SKM-1 (cell line): ENCODE results near the gene TAS2R4.
A peak's percentile ranks its signal among the peaks of the same experiment; 100 is the strongest.
"Not testable (repeated sequence)": the region's sequence is repeated elsewhere in the genome, so short reads cannot be mapped to it uniquely, and the experiment has no call there.

Experiments used
- DNase-seq: peaks from one replicate; lab custom pipeline; 2025; ENCODE audit not compliant: unreplicated experiment; lab: John Stamatoyannopoulos, UW

The TAS2R4 gene

DNA sequence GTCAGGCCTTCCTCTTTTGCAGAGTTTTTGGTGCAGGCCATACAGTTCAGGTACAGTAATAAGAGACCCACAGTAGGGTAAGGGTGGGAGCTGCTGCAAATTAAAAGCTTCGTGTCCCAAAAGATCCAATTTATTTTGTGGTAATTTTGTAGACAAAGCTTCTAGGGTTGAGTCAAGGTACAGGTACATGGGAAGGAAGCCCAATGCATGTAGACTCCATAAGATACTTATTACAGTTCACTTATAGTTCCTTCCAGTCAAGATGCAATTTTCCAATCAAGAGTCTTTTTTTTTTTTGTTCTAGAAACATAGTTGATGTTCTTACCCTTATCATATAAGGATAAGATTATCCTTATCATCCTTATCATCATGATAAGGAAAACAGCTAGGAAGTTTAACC is at the start of gene TAS2R4:
TSS of gene TAS2R4 (plus strand) at position 301 of the 400 bp plus-strand sequence. CDS start 1,815 bp downstream, outside the sequence.
- no peak for DNase-seq

GRCh38 chr7:141729020-141729419 is 47.5 kb upstream of the TAS2R4 start:
- DNase-seq = no peak

- no peak for DNase-seq
Measured at GRCh38 chr7:141731476-141732149, 44.9 kb upstream of the TAS2R4 start.

DNA sequence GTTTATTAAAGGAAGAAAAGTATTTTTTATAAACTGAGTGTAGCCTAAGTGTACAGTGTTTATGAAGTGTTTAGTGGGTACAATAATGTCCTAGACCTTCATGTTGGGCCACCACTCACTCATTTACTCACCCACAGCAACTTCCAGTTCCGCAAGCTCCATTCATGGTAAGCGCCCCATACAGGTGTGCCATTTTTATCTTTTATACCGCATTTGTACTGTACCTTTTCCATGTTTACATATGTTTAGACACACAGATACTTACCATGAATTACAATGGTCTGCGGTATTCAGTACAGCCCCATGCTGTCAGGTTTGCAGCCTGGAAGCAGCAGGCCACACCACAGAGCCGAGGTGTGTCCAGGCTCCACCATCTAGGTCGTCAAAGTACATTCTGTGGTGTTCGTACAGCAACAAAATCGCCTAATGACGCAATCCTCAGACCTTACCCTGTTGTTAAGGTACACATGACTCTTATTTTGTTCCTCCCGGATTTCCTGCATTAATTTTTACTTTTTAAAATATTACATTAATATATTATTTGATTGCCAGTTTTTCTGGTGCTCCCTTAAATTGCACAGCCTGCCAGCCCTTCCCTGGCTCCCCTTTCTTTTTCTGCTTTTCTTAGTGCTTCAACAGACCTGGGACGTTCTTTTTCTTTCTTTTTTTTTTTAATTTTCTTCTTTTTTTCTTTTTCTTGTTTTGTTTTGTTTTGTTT is 39.2 kb upstream of the TAS2R4 start:
- no peak for DNase-seq

DNA sequence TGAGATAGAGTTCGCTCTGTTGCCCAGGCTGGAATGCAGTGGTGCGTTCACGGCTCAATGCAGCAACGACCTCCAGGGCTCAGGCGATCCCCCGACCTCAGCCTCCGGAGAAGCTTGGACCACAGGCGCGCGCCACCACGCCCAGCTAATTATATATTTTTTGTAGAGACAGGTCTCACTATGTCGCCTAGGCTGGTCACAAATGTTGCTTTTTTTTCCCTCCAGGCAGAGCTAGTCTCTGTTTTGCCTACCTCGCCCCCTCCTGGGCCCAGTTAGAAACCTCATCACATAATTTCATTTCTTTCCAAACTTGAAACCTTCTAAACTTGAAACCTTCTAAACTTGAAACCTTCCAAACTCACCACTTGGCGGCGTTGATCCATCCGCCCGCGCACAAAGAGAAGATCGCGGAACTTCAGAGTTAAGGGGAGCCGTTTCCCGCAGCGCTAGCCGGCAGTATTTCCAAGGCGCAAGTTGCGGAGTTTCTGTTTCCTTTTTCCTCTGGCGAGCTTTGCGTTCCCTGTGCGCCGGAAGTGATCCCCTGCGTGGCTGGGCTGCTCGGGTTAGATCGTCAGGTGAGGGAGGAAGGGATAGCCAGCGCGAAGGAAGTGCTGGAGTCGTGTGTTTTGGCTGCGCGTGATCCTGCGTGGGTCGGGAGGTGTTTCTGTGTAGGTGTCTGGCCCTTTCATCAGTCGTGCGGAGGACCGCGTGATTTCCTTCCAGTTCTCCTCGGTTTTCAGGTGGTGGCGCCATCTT is 38.5 kb upstream of the TAS2R4 start, which contains the start of gene SSBP1:
TSS of gene SSBP1 (plus strand) at position 523 of the 756 bp plus-strand sequence. CDS start 809 bp downstream, outside the sequence.
- DNase-seq = peak; percentile 98

DNA sequence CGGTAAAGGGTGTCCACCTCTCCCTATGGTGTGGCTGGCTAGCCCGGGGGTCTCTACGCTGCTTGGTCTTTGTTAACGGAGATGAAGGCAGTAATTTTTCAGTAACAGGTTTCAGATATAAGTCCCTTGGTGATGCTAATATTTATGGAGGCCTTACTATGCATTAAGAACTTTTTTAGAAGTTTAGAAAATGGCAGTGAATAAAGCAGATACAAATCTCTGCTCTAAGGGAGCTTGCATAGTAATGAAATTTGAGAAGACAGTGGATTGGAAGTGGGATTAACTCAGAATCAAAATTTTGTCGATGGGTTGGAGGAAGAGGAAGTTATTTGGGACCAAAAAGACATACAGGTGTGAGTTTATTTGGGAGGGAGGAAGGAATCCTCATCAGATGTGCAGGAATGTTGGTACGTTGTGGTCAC is 37.9 kb upstream of the TAS2R4 start:
- no peak for DNase-seq

DNA sequence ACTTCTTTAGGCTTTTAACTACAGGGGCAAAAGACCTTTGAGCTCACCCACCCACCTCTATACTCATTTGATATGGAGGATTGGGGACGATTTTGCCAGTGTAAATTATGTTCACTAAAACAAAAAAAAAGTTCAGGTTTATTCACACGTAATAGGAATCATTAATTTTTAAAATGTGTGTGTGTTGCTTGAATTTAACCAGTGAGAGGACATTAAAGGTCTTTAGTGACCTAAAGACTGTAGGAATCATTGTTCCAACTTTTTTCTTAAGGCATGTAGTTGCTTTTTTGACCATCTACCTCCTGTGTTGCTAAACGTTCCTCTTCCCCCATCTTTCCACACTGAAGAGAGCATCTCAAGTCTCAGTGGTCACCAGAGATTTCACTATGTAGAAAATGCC is 37.2 kb upstream of the TAS2R4 start:
- DNase-seq = no peak

DNA sequence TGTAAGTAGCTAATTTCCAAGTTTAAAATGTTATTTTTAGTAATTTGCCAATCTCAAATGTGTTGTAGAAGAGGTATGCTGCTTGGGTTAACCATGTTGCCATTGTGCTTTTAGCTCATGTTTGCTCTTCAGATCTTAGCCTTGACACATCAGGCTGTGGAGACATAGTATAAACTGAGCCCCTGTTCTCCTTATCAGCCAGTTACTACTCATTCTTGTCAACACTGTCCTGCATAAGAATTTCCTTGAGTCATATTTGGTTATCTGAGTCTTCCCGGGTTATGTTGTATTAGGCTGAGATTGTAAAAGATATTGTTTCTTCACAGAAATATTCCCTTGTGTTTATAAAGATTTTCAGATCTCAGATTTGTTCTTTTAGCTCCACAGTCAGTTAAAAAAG is 34.2 kb upstream of the TAS2R4 start:
- no peak for DNase-seq

- no peak for DNase-seq
Measured at GRCh38 chr7:141744131-141744530, 32.3 kb upstream of the TAS2R4 start.

DNA sequence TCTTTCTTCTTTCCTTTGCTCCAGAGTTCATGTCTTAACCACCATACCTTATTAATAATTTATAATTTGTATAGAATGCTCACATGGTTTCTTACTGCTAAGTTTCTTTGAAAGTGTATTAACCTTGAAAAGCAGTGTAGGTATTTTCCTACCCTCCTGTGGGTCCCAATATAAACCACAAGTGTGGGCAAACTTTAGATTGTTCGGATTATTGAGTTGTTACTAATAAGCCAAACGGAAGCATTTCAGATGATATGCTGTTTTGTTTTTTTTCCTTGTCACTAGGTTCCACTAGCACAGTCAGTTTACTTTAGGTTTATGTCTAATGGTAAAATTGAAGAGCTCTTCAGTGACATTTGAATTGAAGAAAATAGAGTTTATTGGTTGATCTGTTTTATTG is 28.1 kb upstream of the TAS2R4 start:
- no peak for DNase-seq

DNA sequence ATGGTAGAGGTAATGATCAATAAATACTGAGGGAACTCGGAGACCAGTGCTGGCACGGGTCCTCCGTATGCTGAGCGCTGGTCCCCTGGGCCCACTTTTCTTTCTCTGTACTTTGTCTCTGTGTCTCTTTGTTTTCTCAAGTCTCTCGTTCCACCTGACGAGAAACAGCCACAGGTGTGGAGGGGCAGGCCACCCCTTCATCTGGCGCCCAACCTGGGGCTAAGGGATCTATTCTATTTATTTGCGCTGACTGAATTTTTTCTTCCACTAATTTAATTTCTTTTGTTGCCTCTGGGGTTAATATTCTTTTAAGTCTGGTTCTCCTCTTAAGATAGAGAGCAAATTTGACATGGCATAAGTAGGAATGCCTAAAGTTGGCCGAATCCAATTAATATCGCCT is 24.6 kb upstream of the TAS2R4 start:
- not testable (repeated sequence) for DNase-seq

DNA sequence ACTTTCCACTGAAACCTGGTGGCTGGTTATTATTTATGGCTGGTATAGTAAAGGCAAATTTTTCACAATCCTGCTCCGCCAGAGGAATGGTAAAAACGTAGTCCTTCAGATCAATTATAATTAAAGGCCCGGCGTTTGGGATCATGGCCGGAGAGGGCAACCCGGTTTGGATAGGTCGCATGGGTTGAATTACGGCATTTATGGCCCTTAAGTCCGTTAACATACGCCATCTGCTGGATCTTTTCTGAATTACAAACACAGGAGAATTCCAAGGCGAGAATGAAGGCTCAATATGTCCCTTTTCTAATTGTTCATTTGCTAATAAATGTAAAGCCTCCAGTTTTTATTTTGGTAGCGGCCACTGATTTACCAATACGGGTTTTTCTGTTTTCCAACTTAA is 23.8 kb upstream of the TAS2R4 start:
- DNase-seq = no peak

DNA sequence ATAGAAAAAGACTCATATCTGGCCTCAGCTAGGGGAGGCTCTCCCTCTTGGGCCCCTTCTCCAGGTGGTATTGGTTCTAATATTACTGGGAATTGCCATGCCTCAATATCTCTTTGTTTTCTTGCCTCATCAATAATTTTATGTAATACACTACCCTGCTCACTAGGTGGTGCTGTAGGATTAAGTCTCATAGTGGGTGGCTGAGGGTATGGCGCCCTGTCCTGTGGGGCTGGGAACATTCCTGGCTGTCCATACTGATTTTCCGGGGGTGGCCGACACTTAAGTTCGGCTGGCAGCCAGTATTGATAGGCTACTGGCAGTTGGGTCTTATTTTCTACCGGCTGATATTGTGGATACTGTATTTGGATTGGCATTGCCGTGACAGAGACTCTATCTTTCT is 21.5 kb upstream of the TAS2R4 start:
- peak; percentile 8 for DNase-seq

DNA sequence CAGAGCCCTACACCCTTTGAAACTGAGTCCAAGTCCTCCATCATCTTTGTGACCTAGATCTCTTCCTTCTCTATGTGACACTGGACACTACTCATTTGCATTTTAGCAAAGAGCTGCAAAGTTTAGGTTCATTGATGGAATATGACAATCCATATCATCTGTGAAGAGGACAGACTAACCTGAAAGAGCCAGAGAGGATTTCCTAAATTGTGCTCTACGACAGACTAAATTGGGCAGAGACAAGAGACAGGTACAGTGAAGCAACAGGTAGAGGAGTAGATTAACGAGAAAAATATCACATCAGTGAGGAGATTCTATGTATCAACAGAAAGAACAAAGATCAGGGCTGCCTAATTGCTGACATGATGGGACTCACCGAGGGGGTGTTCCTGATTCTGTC is 12.7 kb upstream of the TAS2R4 start, which contains the start of gene TAS2R3:
TSS of gene TAS2R3 (plus strand) at position 301 of the 400 bp plus-strand sequence. CDS start at position 363, 62 bp downstream.
- DNase-seq = no peak

DNA sequence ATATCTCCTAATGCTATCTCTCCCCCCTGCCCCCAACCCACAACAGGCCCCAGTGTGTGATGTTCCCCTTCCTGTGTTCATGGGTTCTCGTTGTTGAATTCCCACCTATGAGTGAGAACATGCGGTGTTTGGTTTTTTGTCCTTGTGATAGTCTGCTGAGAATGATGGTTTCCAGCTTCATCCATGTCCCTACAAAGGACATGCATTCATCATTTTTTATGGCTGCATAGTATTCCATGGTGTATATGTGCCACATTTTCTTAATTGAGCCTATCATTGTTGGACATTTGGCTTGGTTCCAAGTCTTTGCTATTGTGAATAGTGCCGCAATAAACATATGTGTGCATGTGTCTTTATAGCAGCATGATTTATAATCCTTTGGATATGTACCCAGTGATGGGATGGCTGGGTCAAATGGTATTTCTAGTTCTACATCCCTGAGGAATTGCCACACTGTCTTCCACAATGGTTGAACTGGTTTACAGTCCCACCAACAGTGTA is 6.3 kb upstream of the TAS2R4 start:
- DNase-seq = not testable (repeated sequence)

- peak; percentile 47 for DNase-seq
Measured at GRCh38 chr7:141785706-141786552, 9.5 kb downstream of the TAS2R4 start.

- no peak for DNase-seq
Measured at GRCh38 chr7:141788296-141788695, 11.8 kb downstream of the TAS2R4 start.

GRCh38 chr7:141789917-141790316 is 13.4 kb downstream of the TAS2R4 start, which contains the start of gene TAS2R5:
Gene TAS2R5 (plus strand): TSS chr7:141790217. CDS start chr7:141790362, 145 bp downstream.
- DNase-seq = no peak

DNA sequence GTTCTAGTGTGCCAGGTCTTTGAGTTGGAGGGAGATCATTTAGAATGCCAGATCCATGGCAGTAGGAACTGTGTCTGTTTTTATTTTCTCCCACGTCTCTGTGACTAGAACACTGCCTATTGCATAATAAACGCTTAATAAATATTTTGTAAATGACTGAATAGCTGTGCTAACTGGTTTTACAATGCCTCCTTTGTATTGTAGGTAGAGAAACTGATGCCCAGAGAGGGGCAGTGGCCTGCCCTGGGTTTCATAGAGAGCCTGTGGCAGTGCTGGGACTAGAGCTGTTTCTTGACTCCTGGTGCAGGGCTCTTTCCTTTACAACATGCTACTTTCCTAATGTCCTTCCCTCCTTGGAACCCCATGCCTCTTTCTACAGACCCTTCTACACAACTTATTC is 16.1 kb downstream of the TAS2R4 start:
- no peak for DNase-seq

- no peak for DNase-seq
Measured at GRCh38 chr7:141820067-141820466, 43.6 kb downstream of the TAS2R4 start.
